ENCODE measurements around the gene AUNIP.

The AUNIP gene

DNA sequence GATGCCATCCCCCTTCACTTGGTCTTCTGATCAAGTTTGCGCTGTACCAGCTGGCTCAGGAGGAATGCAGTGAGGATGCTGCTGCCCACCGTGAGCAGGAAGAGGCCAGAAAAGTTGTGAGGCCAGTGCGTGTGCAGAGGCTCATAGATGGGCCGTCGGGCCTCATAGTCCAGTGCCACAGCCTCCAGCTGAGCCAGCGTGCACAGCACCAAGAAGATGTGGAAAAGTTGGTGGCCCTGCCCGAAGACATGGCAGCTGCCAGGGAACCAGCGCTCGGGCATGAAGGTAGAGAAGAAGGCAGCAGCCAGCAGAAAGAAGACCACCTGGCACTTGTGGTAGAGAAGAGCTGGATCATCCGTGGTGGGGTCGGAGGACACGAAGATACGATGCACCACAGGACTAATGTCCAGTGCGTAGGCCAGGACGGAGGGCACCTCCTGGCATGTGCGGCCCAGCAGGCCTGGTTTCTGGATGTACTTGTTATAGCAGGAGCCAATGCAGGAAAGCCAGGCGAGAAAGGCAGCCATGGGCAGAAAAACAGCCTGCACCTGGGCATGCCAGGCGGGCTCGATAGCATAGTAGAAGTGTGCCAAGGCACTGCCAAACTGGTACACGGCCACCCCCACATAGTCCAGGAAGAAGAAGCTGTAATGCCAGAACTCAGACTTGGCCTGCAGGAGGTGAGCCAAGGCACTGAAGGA is 3.7 kb upstream of the AUNIP start:
- TF ChIP-seq, protein P1, sequence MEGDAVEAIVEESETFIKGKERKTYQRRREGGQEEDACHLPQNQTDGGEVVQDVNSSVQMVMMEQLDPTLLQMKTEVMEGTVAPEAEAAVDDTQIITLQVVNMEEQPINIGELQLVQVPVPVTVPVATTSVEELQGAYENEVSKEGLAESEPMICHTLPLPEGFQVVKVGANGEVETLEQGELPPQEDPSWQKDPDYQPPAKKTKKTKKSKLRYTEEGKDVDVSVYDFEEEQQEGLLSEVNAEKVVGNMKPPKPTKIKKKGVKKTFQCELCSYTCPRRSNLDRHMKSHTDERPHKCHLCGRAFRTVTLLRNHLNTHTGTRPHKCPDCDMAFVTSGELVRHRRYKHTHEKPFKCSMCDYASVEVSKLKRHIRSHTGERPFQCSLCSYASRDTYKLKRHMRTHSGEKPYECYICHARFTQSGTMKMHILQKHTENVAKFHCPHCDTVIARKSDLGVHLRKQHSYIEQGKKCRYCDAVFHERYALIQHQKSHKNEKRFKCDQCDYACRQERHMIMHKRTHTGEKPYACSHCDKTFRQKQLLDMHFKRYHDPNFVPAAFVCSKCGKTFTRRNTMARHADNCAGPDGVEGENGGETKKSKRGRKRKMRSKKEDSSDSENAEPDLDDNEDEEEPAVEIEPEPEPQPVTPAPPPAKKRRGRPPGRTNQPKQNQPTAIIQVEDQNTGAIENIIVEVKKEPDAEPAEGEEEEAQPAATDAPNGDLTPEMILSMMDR (IDR thresholded peaks at IDR 0.05; ENCODE audit: unreplicated experiment in 3 of 3), result no peak
- H3K4me3 Mint-ChIP-seq, result peak overlapping the region in 1 of 3 experiments; percentile 14
- no peaks in the 10 kb centered on the region for H3K9me3 Mint-ChIP-seq
- H3K27me3 Mint-ChIP-seq (ENCODE audit: low read depth), result peaks cover 8% of the 10 kb centered on the region
- peaks cover 40% of the 10 kb centered on the region for H3K4me1 Mint-ChIP-seq
- peaks cover 33% of the 10 kb centered on the region for H3K36me3 Mint-ChIP-seq (ENCODE audit: low read depth)
- peak overlapping the region in 1 of 3 experiments; percentile 61 for H3K27ac Mint-ChIP-seq

DNA sequence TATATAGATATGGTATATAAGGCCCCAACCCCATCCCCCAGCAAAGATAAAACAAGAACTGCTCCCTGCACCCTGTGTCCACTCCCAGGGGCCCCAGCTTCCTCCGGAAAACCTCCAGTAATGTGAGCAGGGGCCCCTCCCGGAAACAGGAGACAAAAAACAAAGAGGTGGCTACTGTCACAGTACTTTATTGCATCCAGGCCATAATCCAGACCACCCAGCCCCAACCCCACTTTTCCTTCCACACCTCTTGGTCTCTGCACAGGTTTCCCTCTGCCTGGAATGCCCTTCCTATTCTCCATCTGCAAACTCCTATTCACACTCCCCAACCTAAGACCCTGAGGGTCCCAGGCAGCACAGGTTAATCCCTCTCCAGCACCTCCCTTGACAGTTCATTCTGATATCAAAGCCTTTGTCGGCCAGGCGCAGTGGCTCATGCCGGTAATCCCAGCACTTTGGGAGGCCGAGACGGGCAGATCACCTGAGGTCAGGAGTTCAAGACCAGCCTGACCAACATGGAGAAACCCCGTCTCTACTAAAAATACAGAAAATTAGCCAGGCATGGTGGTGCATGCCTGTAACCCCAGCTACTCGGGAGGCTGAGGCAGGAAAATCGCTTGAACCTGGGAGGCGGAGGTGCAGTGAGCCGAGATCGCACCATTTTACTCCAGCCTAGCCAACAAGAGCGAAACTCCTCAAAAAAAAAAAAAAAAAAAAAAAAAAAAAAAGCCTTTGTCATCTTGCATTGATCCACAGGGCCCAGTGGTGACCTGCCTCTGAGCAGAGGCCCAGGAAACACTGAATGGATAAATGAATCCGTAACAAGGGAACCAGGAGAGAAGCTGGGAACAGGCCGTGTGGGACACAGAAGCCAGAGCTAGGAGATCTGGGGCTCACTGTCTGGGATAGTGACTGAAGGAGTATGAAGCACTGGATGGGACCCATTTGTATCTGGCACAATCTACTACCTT is 2.3 kb upstream of the AUNIP start:
- Mint-ChIP-seq H3K27ac (peak overlapping the region; percentile 80 to 87 (median 82)), H3K4me3 (peak overlapping the region; percentile 62 to 75 (median 72)), H3K9me3 (no peaks in the 10 kb centered on the region), H3K4me1 (peaks cover 31% of the 10 kb centered on the region), H3K27me3 (ENCODE audit: low read depth) (peaks cover 8% of the 10 kb centered on the region), H3K36me3 (ENCODE audit: low read depth) (peaks cover 33% of the 10 kb centered on the region)
- TF ChIP-seq, protein P1 (IDR thresholded peaks at IDR 0.05; ENCODE audit: unreplicated experiment in 3 of 3), result no peak

DNA sequence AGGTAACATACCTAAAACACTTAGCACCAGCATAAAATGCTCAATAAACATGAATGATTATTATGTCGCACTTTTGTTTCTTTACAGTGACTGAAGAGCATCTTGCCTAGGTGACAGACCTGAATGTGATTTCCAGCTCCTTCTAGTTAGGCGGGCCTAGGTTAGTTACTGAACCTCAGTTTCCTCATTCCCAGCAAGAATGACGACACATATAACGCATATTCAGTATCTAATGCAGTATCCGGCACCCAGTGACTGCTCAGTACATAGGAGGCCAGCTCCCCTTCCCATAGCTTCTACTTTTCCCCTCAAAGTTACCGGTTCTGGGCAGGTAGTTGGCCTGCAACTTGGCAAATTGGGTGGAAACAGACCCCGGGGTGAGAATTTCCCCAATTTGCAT is 763 bp downstream of the AUNIP start:
- TF ChIP-seq, protein P1 (IDR thresholded peaks at IDR 0.05; ENCODE audit: unreplicated experiment in 3 of 3), result no peak
- Mint-ChIP-seq H3K9me3 (no peaks in the 10 kb centered on the region), H3K4me1 (peaks cover 36% of the 10 kb centered on the region), H3K4me3 (peak overlapping the region; percentile 88 to 97 (median 95)), H3K36me3 (ENCODE audit: low read depth) (peaks cover 16% of the 10 kb centered on the region), H3K27ac (peak overlapping the region in 2 of 3 experiments; percentile 84 to 96), H3K27me3 (ENCODE audit: low read depth) (peaks cover 8% of the 10 kb centered on the region)

DNA sequence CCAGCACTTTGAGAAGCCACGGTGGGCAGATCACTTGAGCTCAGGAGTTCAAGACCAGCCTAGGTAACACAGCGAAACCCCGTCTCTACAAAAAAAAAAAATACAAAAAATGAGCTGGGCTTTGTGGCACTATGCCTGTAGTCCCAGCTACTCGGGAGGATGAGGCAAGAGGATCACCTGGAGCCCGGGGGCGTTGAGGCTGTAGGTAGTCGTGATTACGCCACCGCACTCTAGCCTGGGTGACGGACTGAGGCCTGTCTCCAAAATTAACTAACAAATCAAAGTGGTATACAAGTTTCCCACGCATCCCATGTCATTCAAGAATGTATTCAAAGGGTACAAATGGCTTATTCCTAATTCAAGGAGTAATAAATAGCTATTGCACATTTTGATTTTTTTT is 2.4 kb downstream of the AUNIP start:
- Mint-ChIP-seq H3K4me1 (peaks cover 32% of the 10 kb centered on the region), H3K27ac (no peak overlapping the region), H3K27me3 (ENCODE audit: low read depth) (peaks cover 8% of the 10 kb centered on the region), H3K36me3 (ENCODE audit: low read depth) (peaks cover 8% of the 10 kb centered on the region), H3K4me3 (no peak overlapping the region), H3K9me3 (no peaks in the 10 kb centered on the region)
- TF ChIP-seq, protein P1 (IDR thresholded peaks at IDR 0.05; ENCODE audit: unreplicated experiment in 3 of 3), result no peak

DNA sequence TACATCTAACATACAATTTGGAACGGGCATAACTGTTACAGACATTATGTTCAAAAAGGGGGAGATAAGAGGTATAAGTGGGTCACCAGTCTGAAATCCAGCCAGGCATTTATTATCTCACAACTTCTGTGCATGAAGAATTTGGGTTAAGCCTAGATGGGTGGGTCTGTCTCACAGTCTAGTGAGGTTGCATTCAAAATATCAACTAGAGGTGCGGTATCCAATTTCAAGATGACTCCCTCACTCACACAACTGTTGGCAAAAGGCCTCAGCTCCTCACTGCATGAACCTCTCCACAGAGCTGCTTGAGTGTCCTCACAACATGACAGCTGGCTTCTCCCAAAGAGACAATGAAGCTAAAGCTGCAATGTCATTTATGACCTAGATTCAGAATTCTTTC is 4.7 kb downstream of the AUNIP start:
- Mint-ChIP-seq H3K27ac (peak overlapping the region in 1 of 3 experiments; percentile 3), H3K4me1 (peaks cover 18% of the 10 kb centered on the region)

More for the DNA sequence above, 4.7 kb downstream of the AUNIP start:
- TF ChIP-seq, protein P1 (IDR thresholded peaks at IDR 0.05; ENCODE audit: unreplicated experiment in 3 of 3), result no peak
- no peak overlapping the region for H3K4me3 Mint-ChIP-seq
- peaks cover 4% of the 10 kb centered on the region for H3K27me3 Mint-ChIP-seq (ENCODE audit: low read depth)
- no peaks in the 10 kb centered on the region for H3K9me3 Mint-ChIP-seq
- H3K36me3 Mint-ChIP-seq (ENCODE audit: low read depth), result peaks cover 5% of the 10 kb centered on the region

All from nephron (organoid).